NCI-H526 treated with DMSO at 0.1 percent for 48 hours (cell line): ENCODE data around the gene RAB9B.
A peak's percentile ranks its signal among the peaks of the same experiment; 100 is the strongest.
"Not testable (repeated sequence)": the region's sequence is repeated elsewhere in the genome, so short reads cannot be mapped to it uniquely, and the experiment has no call there.

Experiments used
- DNase-seq: peaks from one replicate; lab custom pipeline; 2025; lab: John Stamatoyannopoulos, UW

The RAB9B gene, protein sequence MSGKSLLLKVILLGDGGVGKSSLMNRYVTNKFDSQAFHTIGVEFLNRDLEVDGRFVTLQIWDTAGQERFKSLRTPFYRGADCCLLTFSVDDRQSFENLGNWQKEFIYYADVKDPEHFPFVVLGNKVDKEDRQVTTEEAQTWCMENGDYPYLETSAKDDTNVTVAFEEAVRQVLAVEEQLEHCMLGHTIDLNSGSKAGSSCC

DNA sequence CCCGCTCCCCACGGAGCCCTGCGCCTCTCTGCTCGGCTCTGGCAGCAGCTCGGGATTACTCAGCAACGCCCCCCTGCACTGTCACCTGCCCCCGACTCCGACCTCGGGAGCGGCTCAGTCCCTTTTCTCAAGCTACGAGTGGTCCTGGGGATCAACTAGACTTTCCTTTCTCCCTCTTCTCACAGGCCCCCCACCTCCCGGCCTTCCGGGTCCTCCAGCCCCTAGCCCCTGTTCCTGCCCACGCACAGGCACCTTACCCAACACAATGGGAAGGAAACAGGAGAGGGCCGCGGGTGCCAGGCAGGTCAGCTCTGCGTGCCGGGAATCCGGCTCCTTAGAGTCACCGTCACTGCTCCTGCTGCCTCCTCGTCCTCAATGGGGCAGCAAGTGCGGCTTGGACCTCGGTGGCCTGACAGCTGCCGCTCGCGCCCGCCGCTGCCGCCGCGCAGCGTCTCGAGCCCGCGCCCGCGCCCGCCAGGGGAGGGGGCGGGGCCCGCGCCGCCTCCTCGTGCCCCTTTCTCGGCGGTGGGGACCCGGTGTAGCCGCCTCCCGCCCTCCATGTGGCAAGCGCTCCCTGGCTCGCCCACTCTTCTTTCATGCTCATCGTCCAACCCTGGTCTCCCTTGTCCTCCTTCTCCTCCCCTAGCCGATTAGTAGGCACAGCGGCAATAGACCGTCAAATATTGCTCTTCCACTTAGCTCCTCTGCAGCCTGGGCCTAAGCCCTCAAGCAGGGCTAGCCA, at the start of gene RAB9B:
TSS of gene RAB9B (minus strand) at position 455 of the 742 bp plus-strand sequence. CDS start 6,473 bp downstream, outside the sequence.
- DNase-seq, result peak; percentile 20

DNA sequence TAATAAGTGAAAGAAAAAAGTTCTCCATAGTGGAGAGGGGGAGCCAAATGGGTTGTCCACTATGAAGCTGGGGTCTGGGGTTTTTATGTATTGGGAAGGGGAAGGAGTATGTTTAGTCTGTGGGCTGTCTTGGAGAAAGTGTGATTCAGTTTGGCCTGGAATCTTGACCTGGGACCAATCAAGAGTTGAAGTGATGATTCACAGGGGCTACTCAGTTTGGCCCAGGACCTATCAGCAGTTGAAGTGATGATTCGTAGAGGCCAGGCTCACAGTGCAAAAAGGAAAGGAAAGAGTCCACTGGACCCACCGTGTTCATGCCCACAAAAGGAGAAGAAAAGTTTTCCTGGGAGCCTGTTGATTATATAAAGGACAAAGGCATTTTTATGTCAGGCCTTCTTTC, 47.3 kb upstream of the RAB9B start:
- DNase-seq, result no peak

DNA sequence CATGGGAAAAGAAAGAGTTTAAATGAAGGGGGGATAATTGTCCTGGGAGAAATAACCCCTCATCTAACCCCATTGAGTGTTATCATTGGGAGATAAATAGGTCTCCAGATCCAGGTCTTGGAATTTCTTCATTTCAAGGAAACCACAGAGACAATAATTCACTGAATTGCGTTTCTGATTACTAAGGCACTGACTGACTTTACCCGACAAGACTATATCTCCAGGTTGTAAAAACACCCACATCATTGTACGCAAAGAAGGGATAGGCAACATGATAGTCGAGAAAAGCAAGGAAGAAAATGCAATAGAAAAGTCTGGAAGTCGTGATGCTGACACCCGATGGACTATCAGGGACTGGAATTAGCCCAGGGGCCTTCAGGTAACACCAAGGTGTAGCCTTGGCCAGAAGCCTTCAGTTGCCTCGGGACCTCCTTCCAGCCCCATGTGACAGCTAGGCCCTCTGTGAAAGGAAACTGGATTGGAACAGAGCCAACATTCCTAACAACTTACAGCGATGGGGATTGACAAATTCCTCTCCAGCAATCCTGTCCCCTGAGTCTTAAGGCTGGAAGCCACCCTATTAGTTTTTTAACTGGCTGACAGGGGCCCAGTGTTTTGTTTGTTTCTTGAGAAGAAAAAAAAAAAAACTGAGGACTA, 46.5 kb upstream of the RAB9B start:
- no peak for DNase-seq

DNA sequence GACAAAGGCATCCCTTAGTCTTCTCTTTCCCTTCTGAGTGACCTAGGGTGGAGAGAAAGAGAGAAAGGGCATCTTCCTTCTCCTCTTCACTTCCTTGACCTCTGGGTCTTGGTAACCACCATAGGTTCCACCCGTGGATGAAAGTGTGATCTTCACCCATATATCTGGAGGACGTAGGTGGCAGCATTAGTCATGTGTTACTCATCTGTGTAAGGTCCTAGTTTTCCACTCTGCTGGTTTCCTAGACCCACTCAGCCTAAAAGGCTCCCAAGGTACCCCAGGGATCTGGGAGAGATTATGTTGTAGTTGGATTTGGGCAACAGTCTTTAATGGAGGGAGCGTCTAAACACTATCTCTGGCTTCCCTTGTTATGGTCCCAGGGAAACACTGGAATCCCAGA, 45.5 kb upstream of the RAB9B start:
- no peak for DNase-seq

- DNase-seq, result no peak
Measured at GRCh38 chrX:103864886-103865534, 33.0 kb upstream of the RAB9B start.

DNA sequence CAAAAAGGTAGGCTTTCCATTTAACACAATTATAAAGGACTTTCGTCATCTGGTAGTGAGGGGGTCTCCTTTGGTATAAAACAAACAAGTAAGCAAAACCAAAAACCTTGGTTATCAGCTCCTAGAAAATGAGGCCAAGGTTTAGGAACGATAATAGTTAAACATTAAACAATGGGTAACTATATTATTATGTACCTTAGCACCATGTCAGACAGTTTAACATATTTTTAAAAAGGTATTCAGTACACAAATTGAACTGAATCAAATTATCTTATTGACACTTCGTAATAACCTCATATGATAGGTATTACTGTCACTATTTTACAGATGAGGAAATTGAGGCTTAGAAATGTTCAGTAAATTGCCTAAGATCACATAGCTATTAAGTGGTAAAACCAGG, 32.1 kb upstream of the RAB9B start:
- no peak for DNase-seq

DNA sequence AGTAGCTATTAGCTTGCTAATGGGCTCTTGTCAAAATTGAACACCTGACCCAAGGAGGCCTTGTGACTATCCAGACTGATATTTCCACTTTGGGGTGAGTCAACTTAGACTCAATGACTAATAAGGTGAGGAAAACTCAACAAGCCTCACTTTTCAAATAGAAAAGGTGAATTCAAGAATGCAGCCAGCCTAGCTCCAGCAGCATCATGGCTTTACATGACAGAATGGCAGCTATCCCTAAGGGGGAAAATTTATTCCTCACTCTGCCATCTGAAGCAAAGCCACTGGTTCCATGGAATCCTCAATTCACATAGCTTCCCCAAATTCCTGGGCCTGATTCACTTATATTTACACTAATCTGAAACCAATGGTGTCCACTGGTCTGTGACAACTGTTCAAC, 29.1 kb upstream of the RAB9B start:
- no peak for DNase-seq

DNA sequence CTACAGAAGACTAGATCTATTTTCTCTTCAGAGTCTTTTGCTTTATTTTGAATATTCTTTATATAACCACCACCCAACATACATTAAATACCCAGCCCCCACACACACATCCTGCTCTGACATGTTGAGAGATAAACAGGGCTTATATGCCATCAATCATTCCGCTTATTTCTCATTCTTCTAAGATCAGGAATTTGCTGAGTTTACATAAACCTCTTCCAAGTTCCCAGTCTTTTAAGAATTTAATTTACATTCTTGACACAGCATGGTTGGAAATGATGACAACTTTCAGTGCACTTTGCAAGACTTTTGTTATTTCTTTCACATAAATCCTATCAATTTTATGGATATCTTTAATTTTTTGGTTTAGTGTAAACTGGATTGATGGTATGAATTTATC, 17.5 kb upstream of the RAB9B start:
- DNase-seq, result no peak

GRCh38 chrX:103847174-103847870, 15.3 kb upstream of the RAB9B start:
- DNase-seq, result no peak

- DNase-seq, result no peak
Measured at GRCh38 chrX:103846386-103846785, 14.3 kb upstream of the RAB9B start.

GRCh38 chrX:103845165-103845653, 13.2 kb upstream of the RAB9B start:
- DNase-seq, result peak; percentile 3

GRCh38 chrX:103839404-103839803, 7.3 kb upstream of the RAB9B start:
- no peak for DNase-seq

- peak; percentile 25 for DNase-seq
Measured at GRCh38 chrX:103831342-103831802, 685 bp downstream of the RAB9B start.

DNA sequence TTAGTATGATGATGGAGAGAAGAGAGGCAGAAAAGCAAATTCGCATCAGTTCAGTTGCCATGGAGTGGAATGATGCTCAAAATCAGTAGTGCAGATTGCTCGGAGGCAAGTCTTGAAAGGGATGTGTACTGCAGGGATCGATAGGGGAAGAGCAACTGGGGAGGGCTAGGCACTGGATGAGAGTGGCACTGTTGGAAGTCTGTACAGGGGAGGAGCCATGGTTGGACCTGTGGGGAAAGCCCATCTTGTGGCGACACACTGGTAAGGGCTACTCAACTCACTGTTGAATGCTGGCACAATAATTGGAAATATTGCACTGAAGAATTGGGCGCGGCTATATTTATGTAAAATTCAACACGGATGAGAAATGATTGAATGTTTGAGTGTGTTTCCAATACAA, 1.2 kb downstream of the RAB9B start:
- DNase-seq, result no peak

- DNase-seq, result no peak
Measured at GRCh38 chrX:103828529-103828928, 3.5 kb downstream of the RAB9B start.

GRCh38 chrX:103825881-103826280, 6.2 kb downstream of the RAB9B start:
- no peak for DNase-seq

DNA sequence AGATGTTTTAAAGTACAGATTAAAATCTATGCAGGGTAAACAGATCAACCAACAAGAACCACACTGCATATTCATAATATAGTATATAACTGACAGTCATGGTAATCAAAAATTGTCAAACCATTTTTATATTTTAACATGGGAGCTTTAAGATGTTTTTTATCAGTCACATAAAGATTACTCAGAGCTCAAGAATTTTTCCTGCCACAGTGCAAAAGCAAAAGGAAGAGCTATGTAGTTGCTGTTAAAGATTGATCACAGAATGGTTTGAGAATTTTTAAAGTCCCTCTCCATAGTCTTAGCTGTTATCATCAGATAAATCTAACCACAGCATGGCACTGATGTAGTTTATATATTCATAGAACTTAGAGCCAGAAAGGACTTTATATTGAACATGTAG, 8.5 kb downstream of the RAB9B start:
- DNase-seq, result no peak

DNA sequence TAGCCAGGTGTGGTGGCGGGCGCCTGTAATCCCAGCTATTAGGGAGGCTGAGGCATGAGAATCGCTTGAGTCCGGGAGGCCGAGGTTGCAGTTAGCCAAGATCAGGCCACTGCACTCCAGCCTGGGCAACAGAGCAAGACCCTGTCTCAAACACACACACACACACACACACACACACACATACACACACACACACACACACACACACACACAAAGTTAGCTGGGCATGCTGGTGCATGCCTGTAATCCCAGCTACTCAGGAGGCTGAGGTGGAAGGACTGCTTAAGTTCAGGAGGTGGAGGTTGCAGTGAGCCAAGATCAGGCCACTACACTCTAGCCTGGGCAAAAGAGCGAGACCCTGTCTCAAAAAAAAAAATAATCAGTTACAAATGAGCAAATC, 11.3 kb downstream of the RAB9B start:
- DNase-seq, result not testable (repeated sequence)

GRCh38 chrX:103818842-103819619, 13.0 kb downstream of the RAB9B start:
- no peak for DNase-seq

GRCh38 chrX:103817502-103817901, 14.6 kb downstream of the RAB9B start:
- peak; percentile 63 for DNase-seq

DNA sequence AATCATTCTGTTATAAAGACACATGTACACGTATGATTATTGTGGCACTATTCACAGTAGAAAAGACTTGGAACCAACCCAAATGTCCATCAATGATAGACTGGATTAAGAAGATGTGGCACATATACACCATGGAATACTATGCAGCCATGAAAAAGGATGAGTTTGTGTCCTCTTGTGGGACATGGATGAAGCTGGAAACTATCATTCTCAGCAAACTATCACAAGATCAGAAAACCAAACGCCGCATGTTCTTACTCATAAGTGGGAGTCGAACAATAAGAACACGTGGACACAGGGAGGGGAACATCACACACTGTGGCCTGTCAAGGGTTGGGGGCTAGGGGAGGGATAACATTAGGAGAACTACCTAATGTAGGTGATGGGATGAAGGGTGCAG, 15.0 kb downstream of the RAB9B start:
- not testable (repeated sequence) for DNase-seq
